Thyroid gland (tissue), 4 donors: Measurements from ENCODE around the gene COX19. TPM values are rescaled to one million over a fixed set of nuclear protein-coding genes. Genes with fewer than 3 reads are reported as not detected.

Experiments used
- DNase-seq, 2 donors: peaks; one replicate each; pipeline ENCODE4 v3.0.0-alpha.2; 2019
- H3K27ac ChIP-seq, 3 donors: fragments of 200-600 bp; sonication (generic); 1 replicate in 2 of 3; 2 replicates in 1 of 3; pipeline ENCODE4 v1.5.1; 2016 to 2019; ENCODE audit warnings: mild to moderate bottlenecking in 1 of 3, moderate library complexity in 1 of 3
- H3K27me3 ChIP-seq: fragments of 200-600 bp; sonication (generic); one replicate; pipeline ENCODE4 v1.5.1; 2019
- H3K36me3 ChIP-seq, 2 donors: fragments of 200-600 bp; sonication (generic); one replicate each; pipeline ENCODE4 v1.5.1; 2016 to 2019
- H3K4me1 ChIP-seq, 2 donors: fragments of 200-600 bp; sonication (generic); one replicate each; pipeline ENCODE4 v1.5.1; 2017 to 2019
- H3K4me3 ChIP-seq, 3 donors: fragments of 200-600 bp; sonication (generic); replicated peaks in 1 of 3; 1 replicate in 2 of 3; 2 replicates in 1 of 3; pipeline ENCODE4 v1.5.1; 2016; ENCODE audit warnings: mild to moderate bottlenecking in 1 of 3
- H3K9me3 ChIP-seq: fragments of 200-600 bp; sonication (generic); one replicate; pipeline ENCODE4 v1.5.1; 2017
- CTCF ChIP-seq, 6 experiments: fragments of 200-600 bp in 3 of 6; fragments of 450-650 bp in 3 of 6; sonication (generic) in 3 of 6; IDR thresholded peaks; one replicate each; pipeline ENCODE4 v1.5.1; 2016 to 2019; ENCODE audit warnings: antibody characterized with exemption in 6 of 6, mild to moderate bottlenecking in 2 of 6, inconsistent platforms in 1 of 6, moderate library complexity in 1 of 6
- POLR2A ChIP-seq, 2 donors: fragments of 450-650 bp; IDR thresholded peaks; one replicate each; pipeline ENCODE4 v1.6.1; 2017; ENCODE audit warnings: antibody characterized with exemption in 2 of 2, mild to moderate bottlenecking in 2 of 2, moderate library complexity in 1 of 2
- WGBS, 2 donors: methylation state at CpG; one replicate each; pipeline ENCODE4 v1.1.5; 2017; 5-methylcytosine and 5-hydroxymethylcytosine counted together
- intact Hi-C: fragments of 100-400 bp; cut with DNase I; formaldehyde crosslinking; loops from one replicate; pipeline ENCODE4 v1.15.1; 2023
- total RNA-seq, 4 donors: library from RNA; depleted of rRNA; stranded (reverse); fragments of >200 nt; gene quantifications; one replicate each; pipeline ENCODE4 v1.2.3, GENCODE V29; 2016

COX19 gene
- total RNA-seq, 4 donors from 2014 or later = 8.2 to 28.2 (median 17.8) TPM

- no peaks in the 10 kb centered on the region for H3K27me3 ChIP-seq
- TF ChIP-seq POLR2A (IDR thresholded peaks at IDR 0.05) (no peak), CTCF (IDR thresholded peaks at IDR 0.05) (peak; percentile 96 to 100 (median 100))
- 10 to 25% methylated on average over 28 to 29 of the region's 34 CpGs for WGBS, 2 donors
- no peaks in the 10 kb centered on the region for H3K9me3 ChIP-seq
- peak; percentile 96 to 99 for DNase-seq
- no peaks in the 10 kb centered on the region for H3K36me3 ChIP-seq
- intact Hi-C loops = loop anchor here (2.0 to 5.0 kb wide), 2 partner anchors 74 to 184 kb away; no protein-coding TSS in a partner anchor
- H3K4me3 ChIP-seq = no peak overlapping the region
- no peak overlapping the region for H3K27ac ChIP-seq
- peaks cover 0 to 19% of the 10 kb centered on the region in 2 donors for H3K4me1 ChIP-seq
Measured at GRCh38 chr7:992709-993607, 17.6 kb upstream of the COX19 start.

- TF ChIP-seq POLR2A (IDR thresholded peaks at IDR 0.05) (no peak), CTCF (IDR thresholded peaks at IDR 0.05) (no peak)
- H3K27me3 ChIP-seq = no peaks in the 10 kb centered on the region
- WGBS, 2 donors = 75 to 77% methylated on average over 12 to 14 of the region's 34 CpGs
- no peaks in the 10 kb centered on the region for H3K36me3 ChIP-seq
- no peaks in the 10 kb centered on the region for H3K9me3 ChIP-seq
- no peak for DNase-seq
- H3K4me3 ChIP-seq = no peak overlapping the region
- intact Hi-C loops = loop anchor here (2.0 to 5.0 kb wide), 2 partner anchors 75 to 185 kb away; no protein-coding TSS in a partner anchor
- no peak overlapping the region for H3K27ac ChIP-seq
- H3K4me1 ChIP-seq = peaks cover 0 to 19% of the 10 kb centered on the region in 2 donors
Measured at GRCh38 chr7:991729-992656, 16.6 kb upstream of the COX19 start.

- no peak for DNase-seq
Measured at GRCh38 chr7:990933-991728, 15.8 kb upstream of the COX19 start.

More at GRCh38 chr7:990933-991728, 15.8 kb upstream of the COX19 start:
- Histone ChIP-seq H3K27me3 (no peaks in the 10 kb centered on the region), H3K27ac (no peak overlapping the region), H3K4me3 (no peak overlapping the region), H3K9me3 (no peaks in the 10 kb centered on the region), H3K36me3 (no peaks in the 10 kb centered on the region), H3K4me1 (peaks cover 0 to 19% of the 10 kb centered on the region in 2 donors)
- intact Hi-C loops = loop anchor here (5.0 kb wide), 1 partner anchor 186 kb away; no protein-coding TSS in a partner anchor
- TF ChIP-seq POLR2A (IDR thresholded peaks at IDR 0.05) (no peak), CTCF (IDR thresholded peaks at IDR 0.05) (no peak)
- WGBS, 2 donors = 64 to 68% methylated on average over 18 to 30 of the region's 35 CpGs
